NCI-H1694 treated with DMSO at 0.1 percent for 48 hours (cell line): ENCODE measurements around the gene CYB561D2.

Experiments
- DNase-seq: peaks from one replicate; lab custom pipeline; 2025; lab: John Stamatoyannopoulos, UW

The CYB561D2 gene

DNA sequence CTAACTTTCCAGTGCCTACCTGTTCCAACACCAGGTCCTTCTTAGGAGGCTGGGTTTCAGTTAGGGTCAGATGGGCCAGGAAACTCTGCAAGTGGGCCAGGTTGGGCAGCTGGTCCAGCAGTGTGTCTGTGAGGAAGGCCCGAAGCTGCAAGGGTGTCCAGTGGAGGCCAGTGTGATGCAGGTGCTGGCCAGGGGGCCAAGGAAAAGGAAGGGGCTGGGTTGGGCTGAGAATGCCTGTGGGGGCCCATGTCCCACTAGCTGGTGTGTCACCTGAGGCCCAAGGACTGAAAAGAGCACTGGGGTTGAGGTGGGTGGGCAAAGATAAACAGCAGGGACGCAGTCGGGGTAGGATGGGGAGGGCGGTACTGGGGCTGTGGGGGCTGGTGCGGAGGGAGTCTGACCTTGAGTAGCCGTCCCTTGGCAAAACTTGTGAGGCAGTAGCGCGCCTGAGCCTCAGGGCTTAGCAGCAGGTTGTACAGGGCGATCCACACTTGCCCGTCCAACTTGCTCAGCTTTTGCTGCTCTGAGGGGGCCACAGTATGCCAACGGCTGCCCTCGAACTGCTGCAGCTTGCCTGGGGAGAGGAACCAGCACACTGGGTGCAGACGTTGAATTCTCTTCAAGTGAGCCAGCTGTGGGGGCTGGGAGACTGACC, 8.5 kb upstream of the CYB561D2 start:
- DNase-seq = no peak

GRCh38 chr3:50342813-50343633, 7.6 kb upstream of the CYB561D2 start:
- no peak for DNase-seq

GRCh38 chr3:50345008-50345407, 5.7 kb upstream of the CYB561D2 start:
- no peak for DNase-seq

DNA sequence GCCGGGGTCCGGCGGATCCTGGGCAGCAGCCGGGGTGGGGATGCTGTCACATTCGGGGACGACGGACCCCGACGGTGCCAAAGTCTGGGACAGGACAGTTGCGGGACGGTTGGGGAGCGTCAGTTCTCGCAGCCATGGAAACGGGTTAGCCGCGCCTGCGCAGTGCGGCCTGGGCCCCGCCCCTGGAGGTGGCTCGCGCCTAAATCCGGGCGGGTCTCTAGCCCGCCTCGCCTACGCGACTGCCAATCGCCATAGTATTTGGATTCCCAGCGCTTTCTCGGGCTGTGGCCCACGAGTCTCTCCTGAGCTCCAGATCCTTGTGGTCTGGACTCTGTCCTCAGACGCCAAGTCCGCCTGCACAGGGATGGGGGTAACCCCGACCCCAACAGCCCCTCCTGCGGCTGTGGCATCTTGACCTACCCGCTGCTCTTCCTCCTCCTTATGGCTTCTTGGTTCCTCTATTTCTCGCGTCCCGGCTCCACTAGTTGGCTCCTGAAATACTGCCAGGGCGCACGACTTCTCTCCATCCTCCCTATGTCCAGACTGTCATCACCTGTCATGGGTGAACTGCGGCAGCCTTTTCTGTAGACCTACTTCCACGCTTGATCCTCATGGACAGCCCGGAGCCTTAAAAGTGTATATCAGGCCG, 5.0 kb upstream of the CYB561D2 start, which contains the start of gene ZMYND10:
TSS of gene ZMYND10 (minus strand) at position 147 of the 649 bp plus-strand sequence. CDS start 153 bp downstream, outside the sequence.
- DNase-seq = no peak

DNA sequence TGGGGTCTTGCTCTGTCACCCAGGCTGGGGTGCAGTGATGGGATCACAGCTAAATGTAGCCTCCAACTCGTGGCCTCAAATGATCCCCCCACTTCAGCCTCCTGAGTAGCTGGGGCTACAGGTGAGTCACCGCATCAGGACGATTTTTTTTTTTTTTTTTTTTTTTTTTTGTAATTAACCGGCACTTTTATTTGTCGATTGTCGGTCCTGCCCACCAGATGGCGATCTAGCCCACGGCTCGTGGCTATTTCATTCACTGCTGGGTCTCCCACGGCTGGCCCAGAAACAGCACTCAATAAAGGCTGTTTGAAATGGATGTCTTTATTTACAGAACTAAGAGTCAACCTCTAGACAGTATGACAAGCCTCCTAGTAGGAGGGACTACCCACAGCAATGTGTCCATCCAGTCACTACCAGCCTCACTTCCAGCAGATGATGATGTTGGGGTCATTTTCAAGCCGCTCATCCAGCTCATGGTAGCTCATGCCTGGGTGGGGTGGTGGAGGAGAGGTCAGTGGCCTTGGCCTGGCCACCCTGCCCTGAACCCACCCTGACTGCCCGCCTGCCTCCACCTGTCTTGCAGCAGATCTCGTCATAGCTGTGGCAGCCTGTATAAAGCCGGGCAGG, 3.4 kb upstream of the CYB561D2 start:
- peak; percentile 6 for DNase-seq

GRCh38 chr3:50350213-50350526, 492 bp upstream of the CYB561D2 start:
- DNase-seq = no peak

DNA sequence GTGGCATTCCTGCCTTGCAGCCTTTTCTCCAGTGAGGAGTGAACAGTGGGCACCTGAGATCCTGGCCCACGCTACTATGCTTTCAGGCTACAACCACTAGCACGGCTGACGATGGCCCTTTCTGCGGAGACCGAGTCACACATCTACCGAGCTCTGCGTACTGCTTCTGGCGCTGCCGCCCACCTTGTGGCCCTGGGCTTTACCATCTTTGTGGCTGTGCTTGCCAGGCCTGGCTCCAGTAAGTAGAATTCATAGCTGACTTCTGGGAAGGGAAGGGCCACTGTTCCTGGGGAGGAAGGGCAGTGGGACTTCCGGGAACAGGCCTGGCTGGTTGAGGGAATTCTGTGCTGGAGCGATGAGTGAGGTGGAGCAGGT, 648 bp downstream of the CYB561D2 start:
- DNase-seq = no peak

DNA sequence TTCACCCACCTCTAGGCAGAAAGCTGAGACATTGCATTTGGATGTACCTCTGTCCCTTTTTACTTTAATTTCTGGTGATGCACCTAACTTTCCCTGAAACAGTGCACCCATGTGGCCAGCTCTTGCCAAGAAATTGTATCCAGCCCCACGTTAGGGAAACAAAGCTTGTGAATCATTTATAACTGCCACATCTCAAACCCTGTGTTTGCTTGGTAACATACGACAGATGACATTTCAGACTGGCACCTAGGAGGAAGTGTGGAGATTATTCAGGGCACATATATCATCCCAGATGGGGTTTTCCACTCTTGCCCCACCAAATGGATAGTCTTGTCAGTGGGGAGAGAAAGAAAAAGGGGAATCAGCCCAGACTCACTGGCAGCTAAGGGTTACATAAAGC, 2.1 kb downstream of the CYB561D2 start:
- DNase-seq = no peak

- DNase-seq = no peak
Measured at GRCh38 chr3:50353245-50354004, 2.8 kb downstream of the CYB561D2 start.

DNA sequence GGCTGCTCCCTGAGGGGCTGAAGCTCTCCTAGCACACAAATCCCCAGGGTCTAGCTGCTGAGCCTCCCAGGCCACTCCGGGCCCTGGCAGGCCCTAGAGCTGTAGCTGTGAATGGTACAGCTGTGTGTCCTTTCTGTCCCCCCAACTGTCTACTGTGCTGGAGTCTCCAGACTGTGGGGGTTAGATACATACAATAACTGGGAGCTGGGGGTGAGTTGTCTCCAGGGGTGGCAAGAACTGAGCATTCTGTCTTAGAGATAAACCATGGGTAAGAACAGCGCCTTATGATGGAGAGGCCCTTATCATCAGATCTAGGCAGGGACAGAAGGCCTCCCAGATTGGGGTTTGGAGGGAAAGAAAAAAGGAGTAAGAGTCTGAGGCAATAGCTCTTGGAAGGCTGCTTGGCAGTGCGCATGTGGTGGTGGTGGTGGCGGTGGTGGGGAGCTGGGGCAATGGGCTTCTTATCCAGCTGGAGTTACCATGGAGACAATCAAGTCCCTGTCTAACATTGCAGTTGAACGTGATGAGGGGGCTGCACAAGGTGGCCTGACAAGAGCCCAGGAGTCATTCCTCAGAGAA, 3.6 kb downstream of the CYB561D2 start:
- no peak for DNase-seq

GRCh38 chr3:50354850-50355249, 4.2 kb downstream of the CYB561D2 start:
- no peak for DNase-seq

DNA sequence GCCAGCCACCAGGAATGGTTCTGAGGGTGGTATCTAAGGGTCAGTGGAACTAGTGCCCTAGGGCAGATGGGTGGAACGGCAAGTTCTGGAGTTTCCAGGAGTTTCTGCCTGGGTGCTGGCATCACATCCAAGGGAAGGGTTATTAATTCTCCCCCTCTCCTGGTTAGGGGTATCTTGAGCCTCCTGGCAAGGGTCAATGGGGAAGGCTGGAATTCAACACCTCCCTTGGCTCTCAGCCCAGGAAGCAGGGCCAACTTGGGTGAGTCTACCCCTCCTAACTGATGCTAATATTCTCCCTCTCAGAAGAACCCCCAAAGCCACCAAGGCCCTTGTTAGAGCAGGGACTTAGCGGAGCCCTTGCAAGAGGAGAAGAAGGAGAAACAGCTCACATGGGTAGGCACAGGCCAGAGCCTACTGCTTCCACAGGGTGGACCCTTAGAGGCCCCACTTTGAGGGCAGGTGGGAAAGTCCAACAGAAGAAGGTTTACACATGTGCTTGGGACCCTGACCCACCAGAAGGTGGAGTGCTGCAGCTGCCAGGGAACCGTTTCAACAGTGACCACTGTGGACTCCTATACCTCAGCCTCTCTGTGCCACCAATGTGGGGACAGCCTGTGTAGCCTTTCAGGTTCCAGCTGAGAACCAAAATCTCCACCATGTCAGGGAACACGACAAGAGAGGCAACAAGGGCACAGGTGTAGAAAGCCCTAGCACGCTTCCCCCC, 5.3 kb downstream of the CYB561D2 start:
- no peak for DNase-seq

DNA sequence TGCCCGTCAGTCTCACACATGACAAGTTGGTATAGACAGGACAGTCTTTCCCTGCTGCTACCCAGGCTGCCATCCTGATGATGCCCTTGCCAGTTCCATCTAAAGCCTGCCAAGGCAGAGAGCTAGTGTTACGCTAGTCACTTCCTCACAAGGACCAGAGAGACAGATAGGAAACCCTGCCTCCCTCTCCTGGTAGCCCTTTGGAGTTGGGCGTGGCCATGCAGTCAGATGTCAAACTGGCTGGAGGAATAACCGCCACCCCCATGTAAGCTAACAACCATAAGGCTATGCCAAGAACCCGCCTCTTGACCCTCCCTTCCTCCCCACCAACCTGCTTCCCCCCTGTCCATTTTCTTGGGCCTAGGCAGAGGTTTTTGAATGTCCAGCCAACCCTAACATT, 5.9 kb downstream of the CYB561D2 start:
- no peak for DNase-seq

GRCh38 chr3:50357481-50357880, 6.8 kb downstream of the CYB561D2 start:
- no peak for DNase-seq

GRCh38 chr3:50358355-50358910, 7.8 kb downstream of the CYB561D2 start:
- no peak for DNase-seq

DNA sequence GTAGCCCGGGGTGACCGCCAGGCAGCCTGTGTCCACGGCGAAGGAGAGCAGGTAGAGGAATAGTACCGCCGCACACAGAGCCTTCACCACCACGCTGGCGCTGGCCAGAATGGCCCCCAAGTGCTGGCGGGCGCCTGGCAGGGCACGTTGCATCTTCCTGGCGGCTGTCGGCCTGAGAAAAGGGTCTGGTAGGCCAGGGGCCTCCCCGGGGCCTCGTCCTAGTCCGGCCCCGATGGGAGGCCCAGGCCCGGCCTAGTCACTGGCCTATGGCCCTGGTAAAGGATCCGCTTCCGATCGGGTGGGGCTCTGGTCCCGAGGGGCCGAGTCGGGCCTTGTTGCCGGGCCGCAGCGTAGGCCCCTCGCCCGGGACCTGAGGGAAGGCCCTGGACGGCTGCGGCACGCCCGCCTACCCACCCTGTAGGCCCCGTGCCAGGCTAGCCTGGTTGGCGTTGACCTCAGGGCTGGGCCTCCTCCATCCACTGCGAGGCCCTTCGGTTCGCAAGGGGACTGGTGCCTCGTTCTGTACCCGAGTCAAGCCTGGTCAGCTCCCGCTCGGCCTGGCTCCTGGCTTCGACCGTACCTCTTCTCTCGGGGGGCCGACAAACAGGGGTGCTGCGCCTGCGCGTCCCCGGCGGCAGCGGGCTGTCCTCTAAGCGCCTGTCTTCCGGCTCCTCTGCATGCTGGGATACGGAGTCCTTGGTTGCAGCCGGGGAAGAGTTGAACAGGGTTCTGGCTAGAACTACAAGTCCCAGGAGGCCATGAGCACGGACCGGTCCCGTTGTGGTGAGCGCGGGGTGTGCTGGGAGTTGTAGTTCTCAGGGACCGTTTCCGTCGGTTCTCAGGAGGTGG, 8.5 kb downstream of the CYB561D2 start, which contains the start of gene TMEM115:
TSS of gene TMEM115 (minus strand) at position 611 of the 849 bp plus-strand sequence. CDS start at position 153, 458 bp downstream.
- DNase-seq = peak; percentile 85

GRCh38 chr3:50359760-50360110, 9.1 kb downstream of the CYB561D2 start:
- no peak for DNase-seq

- no peak for DNase-seq
Measured at GRCh38 chr3:50364573-50365079, 14.0 kb downstream of the CYB561D2 start.
